Measurements from ENCODE around the gene TSPAN7.

TSPAN7 gene

DNA sequence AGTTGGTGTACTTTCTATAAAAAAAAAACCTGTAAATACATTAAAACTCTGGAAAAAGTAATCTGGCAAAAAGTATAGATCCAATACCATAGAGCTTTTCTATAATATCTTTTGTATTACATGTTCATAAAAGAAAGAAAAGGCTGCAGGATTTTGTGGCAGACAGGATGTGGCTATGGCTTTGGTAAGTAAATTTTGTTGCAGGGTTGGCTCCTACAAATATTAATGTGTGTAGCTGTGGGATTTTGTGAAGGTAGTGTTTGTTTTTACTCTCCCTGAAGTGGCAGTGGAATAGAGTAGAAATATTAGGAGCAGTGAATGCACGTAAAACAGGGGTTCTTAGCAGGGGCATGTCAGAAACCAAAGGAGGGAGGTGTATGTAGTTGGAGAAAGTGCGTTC lies 84.8 kb downstream of the TSPAN7 start:
- Histone ChIP-seq H3K36me3 (ENCODE audit: low read length) (no peaks in the 10 kb centered on the region), H3K79me2 (ENCODE audit: insufficient read depth, low read length) (no peaks in the 10 kb centered on the region), H3K9me2 (replicated peaks; ENCODE audit: insufficient read depth, low read length) (no peaks in the 10 kb centered on the region), H3K27ac (ENCODE audit: low read depth, low read length) (no peak overlapping the region), H3K9ac (ENCODE audit: low read length) (no peak overlapping the region), H4K20me1 (ENCODE audit: low read depth, low read length) (no peaks in the 10 kb centered on the region), H3F3A (ENCODE audit: insufficient read depth) (no peaks in the 10 kb centered on the region), H2AFZ (ENCODE audit: low read depth, low read length, severe bottlenecking) (no peak overlapping the region), H3K27me3 (ENCODE audit: low read length) (no peaks in the 10 kb centered on the region), H3K4me2 (ENCODE audit: low read depth, low read length, poor library complexity, severe bottlenecking) (no peak overlapping the region), H3K9me3 (ENCODE audit: insufficient read depth, low read length) (no peaks in the 10 kb centered on the region), H3K4me3 (ENCODE audit: insufficient read depth, low read length, poor library complexity, severe bottlenecking) (no peak overlapping the region)
- TF ChIP-seq, protein P1, sequence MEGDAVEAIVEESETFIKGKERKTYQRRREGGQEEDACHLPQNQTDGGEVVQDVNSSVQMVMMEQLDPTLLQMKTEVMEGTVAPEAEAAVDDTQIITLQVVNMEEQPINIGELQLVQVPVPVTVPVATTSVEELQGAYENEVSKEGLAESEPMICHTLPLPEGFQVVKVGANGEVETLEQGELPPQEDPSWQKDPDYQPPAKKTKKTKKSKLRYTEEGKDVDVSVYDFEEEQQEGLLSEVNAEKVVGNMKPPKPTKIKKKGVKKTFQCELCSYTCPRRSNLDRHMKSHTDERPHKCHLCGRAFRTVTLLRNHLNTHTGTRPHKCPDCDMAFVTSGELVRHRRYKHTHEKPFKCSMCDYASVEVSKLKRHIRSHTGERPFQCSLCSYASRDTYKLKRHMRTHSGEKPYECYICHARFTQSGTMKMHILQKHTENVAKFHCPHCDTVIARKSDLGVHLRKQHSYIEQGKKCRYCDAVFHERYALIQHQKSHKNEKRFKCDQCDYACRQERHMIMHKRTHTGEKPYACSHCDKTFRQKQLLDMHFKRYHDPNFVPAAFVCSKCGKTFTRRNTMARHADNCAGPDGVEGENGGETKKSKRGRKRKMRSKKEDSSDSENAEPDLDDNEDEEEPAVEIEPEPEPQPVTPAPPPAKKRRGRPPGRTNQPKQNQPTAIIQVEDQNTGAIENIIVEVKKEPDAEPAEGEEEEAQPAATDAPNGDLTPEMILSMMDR (IDR thresholded peaks at IDR 0.05; ENCODE audit: insufficient read depth, low read length, poor library complexity, severe bottlenecking) = no peak
- no peak for TF ChIP-seq EZH2phosphoT487 (conservative IDR thresholded peaks at IDR 0.05; ENCODE audit: low read length)

DNA sequence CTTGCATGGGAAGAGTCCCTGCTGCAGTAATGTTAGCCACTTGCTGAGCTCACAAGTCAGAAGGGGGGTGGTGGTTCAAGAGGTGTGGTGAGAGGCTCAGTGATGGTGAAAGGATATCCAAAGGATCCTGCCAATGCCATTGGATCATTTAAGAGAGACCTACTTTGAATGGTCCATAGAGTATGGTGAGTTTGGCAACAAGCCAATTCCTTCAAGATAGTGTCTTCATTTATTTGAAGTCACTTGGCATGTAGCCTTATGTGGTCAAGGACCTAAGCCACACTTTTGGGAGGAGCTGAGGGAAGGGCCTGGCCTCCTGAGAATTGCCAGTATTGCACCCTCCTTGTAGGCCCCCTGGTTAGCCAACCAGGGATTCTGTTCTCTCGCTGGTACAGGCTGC lies 87.9 kb downstream of the TSPAN7 start:
- Histone ChIP-seq H3K36me3 (ENCODE audit: low read length) (no peaks in the 10 kb centered on the region), H3K9me2 (replicated peaks; ENCODE audit: insufficient read depth, low read length) (no peaks in the 10 kb centered on the region), H3K4me3 (ENCODE audit: insufficient read depth, low read length, poor library complexity, severe bottlenecking) (no peak overlapping the region), H3K27ac (ENCODE audit: low read depth, low read length) (no peak overlapping the region), H3K27me3 (ENCODE audit: low read length) (no peaks in the 10 kb centered on the region), H3K4me2 (ENCODE audit: low read depth, low read length, poor library complexity, severe bottlenecking) (no peak overlapping the region), H3K9ac (ENCODE audit: low read length) (no peak overlapping the region), H4K20me1 (ENCODE audit: low read depth, low read length) (no peaks in the 10 kb centered on the region), H3K79me2 (ENCODE audit: insufficient read depth, low read length) (no peaks in the 10 kb centered on the region), H2AFZ (ENCODE audit: low read depth, low read length, severe bottlenecking) (no peak overlapping the region), H3F3A (ENCODE audit: insufficient read depth) (no peaks in the 10 kb centered on the region), H3K9me3 (ENCODE audit: insufficient read depth, low read length) (no peaks in the 10 kb centered on the region)
- TF ChIP-seq EZH2phosphoT487 (conservative IDR thresholded peaks at IDR 0.05; ENCODE audit: low read length) = no peak
- TF ChIP-seq, protein P1 (IDR thresholded peaks at IDR 0.05; ENCODE audit: insufficient read depth, low read length, poor library complexity, severe bottlenecking) = no peak

DNA sequence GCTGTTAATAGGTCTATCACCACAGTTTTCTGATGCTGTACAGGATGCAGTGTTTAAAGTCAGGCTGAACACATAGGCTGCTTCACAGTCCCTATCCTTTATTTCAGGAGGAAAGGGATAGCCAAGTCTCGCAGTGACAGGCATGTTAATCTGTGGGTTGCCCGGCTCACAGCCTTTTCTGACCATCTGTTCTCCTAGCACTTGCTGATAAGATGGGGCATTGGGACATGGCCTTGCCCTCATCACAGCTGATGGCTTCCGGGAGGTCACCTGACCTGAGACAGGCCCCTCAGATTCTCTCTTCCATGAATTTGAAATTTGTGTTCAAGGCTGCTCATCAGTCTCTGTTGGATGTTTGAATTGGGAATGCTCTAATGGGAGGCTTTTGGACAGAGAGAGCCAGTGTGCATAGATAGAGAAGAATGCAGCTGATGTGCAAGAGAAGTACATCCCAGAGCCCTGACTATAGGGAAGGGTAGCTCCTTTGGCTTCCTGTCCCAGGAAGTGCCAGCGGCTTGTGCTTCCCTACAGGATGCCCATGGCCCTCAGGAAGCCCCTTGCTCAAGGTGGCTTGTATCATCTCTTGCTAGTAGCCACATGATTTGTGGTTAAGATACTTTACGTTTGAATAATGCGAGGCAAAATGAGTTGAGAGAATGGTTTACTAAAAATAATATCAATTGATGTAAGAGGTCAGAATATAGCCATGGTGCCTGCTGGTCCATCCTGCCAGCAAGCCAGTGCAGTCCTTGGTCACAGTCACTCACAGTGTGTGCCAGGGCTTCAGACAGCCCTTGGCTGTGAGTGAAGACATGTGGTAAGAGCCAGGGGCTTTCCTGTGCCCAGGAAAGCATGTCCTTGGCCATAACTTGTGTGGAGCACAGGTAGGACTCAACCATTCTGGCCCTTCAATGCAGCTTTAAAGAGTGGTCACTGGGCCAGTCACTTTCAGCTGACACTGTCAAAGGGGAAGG lies 88.6 kb downstream of the TSPAN7 start:
- Histone ChIP-seq H4K20me1 (ENCODE audit: low read depth, low read length) (no peaks in the 10 kb centered on the region), H3K4me2 (ENCODE audit: low read depth, low read length, poor library complexity, severe bottlenecking) (no peak overlapping the region), H3K79me2 (ENCODE audit: insufficient read depth, low read length) (no peaks in the 10 kb centered on the region), H3K27me3 (ENCODE audit: low read length) (no peaks in the 10 kb centered on the region), H3K27ac (ENCODE audit: low read depth, low read length) (no peak overlapping the region), H3K4me3 (ENCODE audit: insufficient read depth, low read length, poor library complexity, severe bottlenecking) (no peak overlapping the region), H2AFZ (ENCODE audit: low read depth, low read length, severe bottlenecking) (no peak overlapping the region), H3K36me3 (ENCODE audit: low read length) (no peaks in the 10 kb centered on the region), H3F3A (ENCODE audit: insufficient read depth) (no peaks in the 10 kb centered on the region), H3K9ac (ENCODE audit: low read length) (no peak overlapping the region), H3K9me2 (replicated peaks; ENCODE audit: insufficient read depth, low read length) (no peaks in the 10 kb centered on the region), H3K9me3 (ENCODE audit: insufficient read depth, low read length) (no peaks in the 10 kb centered on the region)
- no peak for TF ChIP-seq EZH2phosphoT487 (conservative IDR thresholded peaks at IDR 0.05; ENCODE audit: low read length)
- TF ChIP-seq, protein P1 (IDR thresholded peaks at IDR 0.05; ENCODE audit: insufficient read depth, low read length, poor library complexity, severe bottlenecking) = no peak
